HCT116 (cell line): ENCODE measurements around the gene LRRC61.

Experiments used
- POLR2A ChIP-seq: IDR thresholded peaks from 2 replicates; pipeline ENCODE4 v1.7.0; 2011; ENCODE audit warnings: borderline replicate concordance; ENCODE audit not compliant: insufficient read depth, insufficient read length; ENCODE audit errors: extremely low read depth
- POLR2AphosphoS5 ChIP-seq: IDR thresholded peaks from 2 replicates; pipeline ENCODE4 v1.6.1; 2011; ENCODE audit warnings: mild to moderate bottlenecking, low read depth, low read length, moderate library complexity
- ZNF274 ChIP-seq: fragments of 200-500 bp; sonication (Bioruptor generic); IDR thresholded peaks from 2 replicates; pipeline ENCODE4 v1.6.1; 2014; ENCODE audit warnings: mild to moderate bottlenecking, low read depth, low read length, inconsistent platforms
- TF ChIP-seq, protein P1 (sequence below): IDR thresholded peaks from 2 replicates; pipeline ENCODE4 v1.6.1; 2011; ENCODE audit warnings: mild to moderate bottlenecking, low read length, moderate library complexity; ENCODE audit not compliant: insufficient replicate concordance; ENCODE audit errors: extremely low read depth
- TF ChIP-seq, protein P2 (sequence below), 3 experiments: fragments of 200-600 bp in 1 of 3; sonication (generic) in 1 of 3; IDR thresholded peaks in 2 of 3; conservative IDR thresholded peaks in 1 of 3; 2 replicates each; pipeline ENCODE4 v1.5.1; 2012 to 2017; ENCODE audit warnings: low read depth in 2 of 3, low read length in 2 of 3, antibody characterized with exemption in 1 of 3, borderline replicate concordance in 1 of 3, control low read depth in 1 of 3, mild to moderate bottlenecking in 1 of 3, mixed read lengths in 1 of 3, mixed run types in 1 of 3, moderate library complexity in 1 of 3; ENCODE audit not compliant: insufficient read depth in 1 of 3
- TF ChIP-seq, protein P3 (sequence below): IDR thresholded peaks from 2 replicates; pipeline ENCODE4 v1.6.1; 2012

DNA sequence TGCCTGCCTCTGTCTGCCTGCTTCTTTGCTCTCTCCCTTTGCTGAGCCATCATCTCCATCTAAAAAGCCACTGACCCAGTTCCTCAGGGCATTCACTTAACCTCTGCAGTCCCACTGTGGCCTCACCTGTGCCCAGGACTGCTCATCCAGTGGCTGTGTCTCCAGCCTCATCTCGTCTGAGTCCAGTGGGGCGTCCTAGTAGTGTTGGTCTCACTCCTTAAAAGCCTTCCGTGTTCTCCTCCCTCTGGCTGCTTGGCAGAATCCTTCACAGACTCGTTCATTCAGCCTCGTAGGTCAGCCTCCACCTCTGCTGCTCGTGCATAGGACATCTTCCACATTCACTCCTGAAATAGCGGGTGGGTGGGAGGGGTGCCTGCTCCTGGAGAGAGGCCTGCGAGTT lies 11.0 kb downstream of the LRRC61 start:
- TF ChIP-seq, protein P1, sequence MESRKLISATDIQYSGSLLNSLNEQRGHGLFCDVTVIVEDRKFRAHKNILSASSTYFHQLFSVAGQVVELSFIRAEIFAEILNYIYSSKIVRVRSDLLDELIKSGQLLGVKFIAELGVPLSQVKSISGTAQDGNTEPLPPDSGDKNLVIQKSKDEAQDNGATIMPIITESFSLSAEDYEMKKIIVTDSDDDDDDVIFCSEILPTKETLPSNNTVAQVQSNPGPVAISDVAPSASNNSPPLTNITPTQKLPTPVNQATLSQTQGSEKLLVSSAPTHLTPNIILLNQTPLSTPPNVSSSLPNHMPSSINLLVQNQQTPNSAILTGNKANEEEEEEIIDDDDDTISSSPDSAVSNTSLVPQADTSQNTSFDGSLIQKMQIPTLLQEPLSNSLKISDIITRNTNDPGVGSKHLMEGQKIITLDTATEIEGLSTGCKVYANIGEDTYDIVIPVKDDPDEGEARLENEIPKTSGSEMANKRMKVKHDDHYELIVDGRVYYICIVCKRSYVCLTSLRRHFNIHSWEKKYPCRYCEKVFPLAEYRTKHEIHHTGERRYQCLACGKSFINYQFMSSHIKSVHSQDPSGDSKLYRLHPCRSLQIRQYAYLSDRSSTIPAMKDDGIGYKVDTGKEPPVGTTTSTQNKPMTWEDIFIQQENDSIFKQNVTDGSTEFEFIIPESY, result no peak
- TF ChIP-seq, protein P2, sequence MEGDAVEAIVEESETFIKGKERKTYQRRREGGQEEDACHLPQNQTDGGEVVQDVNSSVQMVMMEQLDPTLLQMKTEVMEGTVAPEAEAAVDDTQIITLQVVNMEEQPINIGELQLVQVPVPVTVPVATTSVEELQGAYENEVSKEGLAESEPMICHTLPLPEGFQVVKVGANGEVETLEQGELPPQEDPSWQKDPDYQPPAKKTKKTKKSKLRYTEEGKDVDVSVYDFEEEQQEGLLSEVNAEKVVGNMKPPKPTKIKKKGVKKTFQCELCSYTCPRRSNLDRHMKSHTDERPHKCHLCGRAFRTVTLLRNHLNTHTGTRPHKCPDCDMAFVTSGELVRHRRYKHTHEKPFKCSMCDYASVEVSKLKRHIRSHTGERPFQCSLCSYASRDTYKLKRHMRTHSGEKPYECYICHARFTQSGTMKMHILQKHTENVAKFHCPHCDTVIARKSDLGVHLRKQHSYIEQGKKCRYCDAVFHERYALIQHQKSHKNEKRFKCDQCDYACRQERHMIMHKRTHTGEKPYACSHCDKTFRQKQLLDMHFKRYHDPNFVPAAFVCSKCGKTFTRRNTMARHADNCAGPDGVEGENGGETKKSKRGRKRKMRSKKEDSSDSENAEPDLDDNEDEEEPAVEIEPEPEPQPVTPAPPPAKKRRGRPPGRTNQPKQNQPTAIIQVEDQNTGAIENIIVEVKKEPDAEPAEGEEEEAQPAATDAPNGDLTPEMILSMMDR (IDR thresholded peaks at IDR 0.05 in 2 of 3, conservative IDR thresholded peaks at IDR 0.05 in 1 of 3; ENCODE audit: borderline replicate concordance in 1 of 3, insufficient read depth in 1 of 3, low read depth in 2 of 3, low read length in 2 of 3), result no peak
- TF ChIP-seq ZNF274 (no peak), POLR2A (no peak), POLR2AphosphoS5 (no peak)
- TF ChIP-seq, protein P3, sequence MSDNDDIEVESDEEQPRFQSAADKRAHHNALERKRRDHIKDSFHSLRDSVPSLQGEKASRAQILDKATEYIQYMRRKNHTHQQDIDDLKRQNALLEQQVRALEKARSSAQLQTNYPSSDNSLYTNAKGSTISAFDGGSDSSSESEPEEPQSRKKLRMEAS, result no peak
